Melanocyte of skin (primary cell): ENCODE data around the gene IL36B. TPM values are rescaled to one million over a fixed set of nuclear protein-coding genes. Genes with fewer than 3 reads are reported as not detected.

ENCODE experiments used
- small RNA-seq, 2 donors: library from RNA; depleted of rRNA; stranded (forward); fragments of <200 nt; gene quantifications; one replicate each; pipeline ENCODE3, GENCODE V24; 2012
- total RNA-seq, 2 donors: library from RNA; depleted of rRNA; stranded (reverse); fragments of >200 nt; gene quantifications; 2 replicates each; pipeline ENCODE4 v1.2.3, GENCODE V29; 2012

IL36B gene
- not detected for total RNA-seq

GRCh38 chr2:113052396-113052917, at the start of gene IL36B:
Gene IL36B (minus strand): TSS chr2:113052867.

GRCh38 chr2:113067681-113068080, 15.0 kb upstream of the IL36B start, which contains the start of gene IL1F10:
Gene IL1F10 (plus strand): TSS chr2:113067970. CDS start chr2:113072739, 4,769 bp downstream.

GRCh38 chr2:113058998-113059960, 6.6 kb upstream of the IL36B start, which contains the start of gene IL36RN:
Gene IL36RN (plus strand): TSS chr2:113059198. CDS start chr2:113059439, 241 bp downstream.

GRCh38 chr2:113005030-113005509, 47.6 kb downstream of the IL36B start, which contains the start of gene IL36A:
Gene IL36A (plus strand): TSS chr2:113005459. CDS start chr2:113005872, 413 bp downstream.

GRCh38 chr2:112977559-112978056, 75.1 kb downstream of the IL36B start, which contains the start of gene IL36G:
Gene IL36G (plus strand): TSS chr2:112978006. CDS start chr2:112978639, 633 bp downstream.

Small RNAs within 50 kb of the gene (small RNA-seq; reads per million reads assigned to genes)
- gene HMGN2P23 = 0 reads per million in 2 donors
- 0 to 0.04 reads per million in 2 donors for gene RNU6-1180P

Other genes starting within 250 kb of the IL36B start
- gene IL1B, start 216.1 kb downstream of the IL36B start, total RNA-seq = not detected
- not detected for gene IL37, start 141.7 kb downstream of the IL36B start, total RNA-seq
- not detected for gene IL36G, start 74.9 kb downstream of the IL36B start, total RNA-seq
- gene IL36A, start 47.4 kb downstream of the IL36B start, total RNA-seq = not detected
- gene IL36RN, start 6.3 kb upstream of the IL36B start, total RNA-seq = not detected
- gene IL1F10, start 15.1 kb upstream of the IL36B start, total RNA-seq = not detected
- gene IL1RN, start 74.7 kb upstream of the IL36B start, total RNA-seq = under 1 TPM; 0.33 to 0.69 TPM
- 1 to 10 TPM in 1 of 2 donors, under 1 TPM in 1; 0.67 to 2.8 TPM for gene PSD4, start 121.1 kb upstream of the IL36B start, total RNA-seq
- gene PAX8, start 226.1 kb upstream of the IL36B start, total RNA-seq = under 1 TPM in 1 of 2 donors, not detected in 1; under 0.01 TPM